Trophoblast cell (in vitro differentiated cells and primary cell): ENCODE data around the gene WDR5.
A peak's percentile ranks its signal among the peaks of the same experiment; 100 is the strongest.

Experiments
- DNase-seq, 2 donors: peaks; one replicate each; pipeline ENCODE4 v3.0.0-alpha.2; 2016
- H2AFZ ChIP-seq: 2 replicates; pipeline ENCODE4 v1.6.1; 2013; ENCODE audit warnings: low read length, moderate library complexity, mild to moderate bottlenecking; ENCODE audit not compliant: insufficient read depth, poor library complexity
- H2AK5ac ChIP-seq: 2 replicates; pipeline ENCODE4 v1.6.1; 2013; ENCODE audit warnings: mild to moderate bottlenecking, low read length
- H2BK120ac ChIP-seq: 2 replicates; pipeline ENCODE4 v1.6.1; 2013; ENCODE audit warnings: low read length, mild to moderate bottlenecking, moderate library complexity; ENCODE audit not compliant: insufficient read depth, poor library complexity
- H2BK12ac ChIP-seq: 2 replicates; pipeline ENCODE4 v1.6.1; 2013; ENCODE audit warnings: mild to moderate bottlenecking, low read length, moderate library complexity
- H2BK5ac ChIP-seq: 2 replicates; pipeline ENCODE4 v1.6.1; 2013; ENCODE audit warnings: low read length, low read depth, moderate library complexity, mild to moderate bottlenecking; ENCODE audit not compliant: poor library complexity
- H3K14ac ChIP-seq: 2 replicates; pipeline ENCODE4 v1.6.1; 2013; ENCODE audit warnings: mild to moderate bottlenecking, low read length
- H3K18ac ChIP-seq: 2 replicates; pipeline ENCODE4 v1.6.1; 2013; ENCODE audit warnings: mild to moderate bottlenecking, low read length
- H3K23ac ChIP-seq: 2 replicates; pipeline ENCODE4 v1.6.1; 2013; ENCODE audit warnings: low read length
- H3K27ac ChIP-seq: 2 replicates; pipeline ENCODE4 v1.5.1; 2013; ENCODE audit warnings: low read depth, mild to moderate bottlenecking, inconsistent platforms, low read length, moderate library complexity
- H3K27me3 ChIP-seq: 2 replicates; pipeline ENCODE4 v1.6.1; 2013; ENCODE audit warnings: inconsistent platforms, mild to moderate bottlenecking, low read length, moderate library complexity; ENCODE audit not compliant: insufficient read depth
- H3K36me3 ChIP-seq, 2 experiments: 1 replicate in 1 of 2; 2 replicates in 1 of 2; pipeline ENCODE4 v1.6.1; 2013; ENCODE audit warnings: low read length in 2 of 2, mild to moderate bottlenecking in 2 of 2, moderate library complexity in 1 of 2; ENCODE audit not compliant: insufficient read depth in 2 of 2, control insufficient read depth in 1 of 2
- H3K4ac ChIP-seq: 2 replicates; pipeline ENCODE4 v1.6.1; 2013; ENCODE audit warnings: low read depth, mild to moderate bottlenecking, low read length, moderate library complexity
- H3K4me1 ChIP-seq, 2 experiments: 1 replicate in 1 of 2; 2 replicates in 1 of 2; pipeline ENCODE4 v1.6.1; 2013; ENCODE audit warnings: low read length in 2 of 2, mild to moderate bottlenecking in 2 of 2, moderate library complexity in 1 of 2; ENCODE audit not compliant: insufficient read depth in 2 of 2, control insufficient read depth in 1 of 2
- H3K4me2 ChIP-seq: 2 replicates; pipeline ENCODE4 v1.6.1; 2013; ENCODE audit warnings: inconsistent platforms, mild to moderate bottlenecking, low read length, moderate library complexity
- H3K4me3 ChIP-seq: 2 replicates; pipeline ENCODE4 v1.5.1; 2013; ENCODE audit warnings: mild to moderate bottlenecking, low read depth, low read length, inconsistent platforms
- H3K79me1 ChIP-seq: one replicate; pipeline ENCODE4 v1.6.1; 2013; ENCODE audit warnings: low read length
- H3K79me2 ChIP-seq: 2 replicates; pipeline ENCODE4 v1.6.1; 2013; ENCODE audit warnings: low read length, mild to moderate bottlenecking; ENCODE audit not compliant: control insufficient read depth, insufficient read depth, poor library complexity
- H3K9ac ChIP-seq: 2 replicates; pipeline ENCODE4 v1.6.1; 2013; ENCODE audit warnings: mild to moderate bottlenecking, low read length
- H3K9me3 ChIP-seq: 2 replicates; pipeline ENCODE4 v1.6.1; 2013; ENCODE audit warnings: low read depth, mild to moderate bottlenecking, control low read depth, inconsistent platforms, low read length; ENCODE audit not compliant: insufficient read depth
- H4K12ac ChIP-seq: 2 replicates; pipeline ENCODE4 v1.6.1; 2013; ENCODE audit warnings: low read depth, mild to moderate bottlenecking, low read length, moderate library complexity
- H4K8ac ChIP-seq: 2 replicates; pipeline ENCODE4 v1.6.1; 2013; ENCODE audit warnings: low read depth, mild to moderate bottlenecking, low read length, moderate library complexity
- H4K91ac ChIP-seq: one replicate; pipeline ENCODE4 v1.6.1; 2013; ENCODE audit warnings: low read depth, mild to moderate bottlenecking, low read length, moderate library complexity
- WGBS: extraction: QIAGEN DNeasy Blood & Tissue Kit; methylation state at CpG from one replicate; pipeline ENCODE4 v1.1.7; 2013; ENCODE audit warnings: missing lambda C conversion rate; ENCODE audit not compliant: insufficient read length, insufficient coverage; ENCODE audit errors: extremely low coverage; 5-methylcytosine and 5-hydroxymethylcytosine counted together

WDR5 gene

GRCh38 chr9:134128727-134129679, 6.9 kb upstream of the WDR5 start:
- Histone ChIP-seq H3K79me2 (no peaks in the 10 kb centered on the region), H3K9me3 (no peaks in the 10 kb centered on the region), H3K27me3 (no peaks in the 10 kb centered on the region), H3K23ac (no peak overlapping the region), H3K14ac (peak overlapping the region; percentile 11), H3K4me1 (peaks cover 2 to 9% of the 10 kb centered on the region in 2 experiments), H2AFZ (no peak overlapping the region), H3K79me1 (no peaks in the 10 kb centered on the region), H3K4me3 (peak overlapping the region; percentile 8), H4K12ac (no peak overlapping the region), H3K4ac (no peak overlapping the region), H3K4me2 (no peak overlapping the region), H2AK5ac (no peak overlapping the region), H2BK120ac (no peak overlapping the region), H3K36me3 (no peaks in the 10 kb centered on the region), H2BK5ac (no peak overlapping the region), H4K91ac (peak overlapping the region; percentile 2), H3K27ac (no peak overlapping the region), H2BK12ac (peak overlapping the region; percentile 16), H3K9ac (no peak overlapping the region), H4K8ac (no peak overlapping the region), H3K18ac (no peak overlapping the region)
- peak; percentile 44 to 70 for DNase-seq
- WGBS = no CpG with 5 or more reads among the region's 38 CpGs

- Histone ChIP-seq H4K8ac (no peak overlapping the region), H4K12ac (peak overlapping the region; percentile 60), H2BK120ac (no peak overlapping the region), H2AK5ac (no peak overlapping the region), H3K4me3 (peak overlapping the region; percentile 15), H3K14ac (peak overlapping the region; percentile 41), H2BK12ac (no peak overlapping the region), H4K91ac (no peak overlapping the region), H2AFZ (no peak overlapping the region), H3K4me2 (peak overlapping the region; percentile 58), H3K27me3 (no peaks in the 10 kb centered on the region), H3K79me2 (peaks cover 5% of the 10 kb centered on the region), H3K9ac (no peak overlapping the region), H3K36me3 (no peaks in the 10 kb centered on the region), H2BK5ac (no peak overlapping the region), H3K23ac (no peak overlapping the region), H3K27ac (peak overlapping the region; percentile 33), H3K79me1 (peaks cover 7% of the 10 kb centered on the region), H3K18ac (no peak overlapping the region), H3K9me3 (no peaks in the 10 kb centered on the region), H3K4ac (no peak overlapping the region), H3K4me1 (peaks cover 7 to 16% of the 10 kb centered on the region in 2 experiments)
- peak; percentile 64 to 74 for DNase-seq
- no CpG with 5 or more reads among the region's 23 CpGs for WGBS
Measured at GRCh38 chr9:134130503-134131375, 5.1 kb upstream of the WDR5 start.

GRCh38 chr9:134131471-134132207, 4.2 kb upstream of the WDR5 start:
- WGBS = no CpG with 5 or more reads among the region's 13 CpGs
- H3K36me3 ChIP-seq = no peaks in the 10 kb centered on the region
- peaks cover 10% of the 10 kb centered on the region for H3K79me1 ChIP-seq
- H3K4ac ChIP-seq = no peak overlapping the region
- H3K27me3 ChIP-seq = no peaks in the 10 kb centered on the region
- H3K4me3 ChIP-seq = no peak overlapping the region
- H4K12ac ChIP-seq = peak overlapping the region; percentile 45
- H3K79me2 ChIP-seq = peaks cover 9% of the 10 kb centered on the region
- peaks cover 8 to 19% of the 10 kb centered on the region in 2 experiments for H3K4me1 ChIP-seq
- H3K18ac ChIP-seq = no peak overlapping the region
- no peak overlapping the region for H3K27ac ChIP-seq
- H3K23ac ChIP-seq = no peak overlapping the region
- no peak overlapping the region for H2BK120ac ChIP-seq
- H4K91ac ChIP-seq = peak overlapping the region; percentile 8
- no peaks in the 10 kb centered on the region for H3K9me3 ChIP-seq
- H2BK12ac ChIP-seq = peak overlapping the region; percentile 23
- H3K4me2 ChIP-seq = peak overlapping the region; percentile 58
- no peak for DNase-seq
- no peak overlapping the region for H3K9ac ChIP-seq
- no peak overlapping the region for H2AK5ac ChIP-seq
- no peak overlapping the region for H2BK5ac ChIP-seq
- H4K8ac ChIP-seq = no peak overlapping the region
- no peak overlapping the region for H3K14ac ChIP-seq
- H2AFZ ChIP-seq = no peak overlapping the region
